Ammon's horn (tissue), 1 donor: ENCODE data around the gene ANO2.

Experiments
- DNase-seq: peaks from one replicate; pipeline ENCODE4 v3.0.0-alpha.2; 2016; ENCODE audit warnings: low spot score

The ANO2 gene

GRCh38 chr12:5817246-5817645, 127.8 kb downstream of the ANO2 start:
- DNase-seq = no peak

GRCh38 chr12:5809586-5809985, 135.5 kb downstream of the ANO2 start:
- no peak for DNase-seq

DNA sequence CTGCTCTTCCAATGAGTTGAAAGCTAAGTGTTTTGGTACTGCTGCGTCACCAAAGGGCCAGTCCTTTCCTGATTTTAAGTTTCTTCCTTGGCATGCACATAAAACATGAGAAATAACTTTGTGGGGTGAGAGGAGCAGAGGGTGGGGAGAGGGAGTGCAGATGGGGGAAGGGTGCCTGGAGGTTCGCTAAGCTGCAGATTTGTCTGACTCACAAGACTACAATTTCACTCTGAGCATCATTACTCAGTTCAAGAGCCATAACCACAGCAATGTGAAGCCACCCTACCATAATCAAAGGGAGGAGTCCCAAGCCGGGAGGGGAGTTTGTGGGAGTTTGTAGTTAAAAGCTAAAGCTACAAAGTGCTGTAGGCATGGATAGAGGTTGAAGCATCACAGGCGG, 136.1 kb downstream of the ANO2 start:
- DNase-seq = no peak

GRCh38 chr12:5807514-5808219, 137.4 kb downstream of the ANO2 start:
- no peak for DNase-seq

GRCh38 chr12:5807090-5807414, 138.0 kb downstream of the ANO2 start:
- DNase-seq = no peak

- DNase-seq = no peak
Observed at GRCh38 chr12:5806371-5807089, 138.5 kb downstream of the ANO2 start.

DNA sequence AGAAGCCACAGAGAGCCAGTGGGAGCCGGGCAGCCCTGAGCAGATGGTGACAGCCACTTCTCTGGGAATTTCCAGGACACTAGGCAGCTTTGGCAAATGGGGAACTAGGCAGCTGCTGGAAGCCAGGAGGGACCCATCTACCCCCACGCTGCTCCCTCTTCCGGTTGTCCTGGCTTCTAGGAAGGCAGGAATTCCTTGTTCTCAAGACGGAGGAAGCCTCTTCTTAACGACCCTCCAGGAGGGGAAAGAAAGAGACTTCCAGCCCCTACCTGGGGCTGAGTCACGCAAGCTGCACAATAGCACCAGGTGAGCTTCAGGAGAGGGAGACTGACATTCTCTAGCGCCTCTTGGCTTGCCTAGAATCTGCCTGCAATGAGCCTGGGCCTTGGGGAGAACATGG, 141.5 kb downstream of the ANO2 start:
- no peak for DNase-seq

- DNase-seq = no peak
Observed at GRCh38 chr12:5798242-5799015, 146.6 kb downstream of the ANO2 start.

DNA sequence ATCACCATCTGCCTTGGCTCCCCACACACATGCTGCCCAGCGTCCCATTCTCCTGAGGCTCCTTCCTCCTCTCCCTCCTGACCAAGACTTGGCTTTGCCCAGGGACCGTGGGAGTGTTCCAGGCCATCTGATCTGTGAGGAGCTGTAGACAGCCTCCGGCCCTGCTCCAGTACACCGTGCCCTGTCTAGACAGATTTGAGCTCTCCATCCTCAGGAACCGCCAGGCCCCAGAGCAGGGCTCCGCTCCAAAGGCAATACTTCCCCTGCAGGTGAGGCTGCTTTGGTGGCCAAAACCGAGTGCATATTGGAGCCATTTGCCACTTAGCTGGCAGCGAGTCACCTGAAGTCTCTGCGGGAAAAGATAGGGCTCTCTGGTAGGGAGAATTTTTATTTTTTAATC, 147.4 kb downstream of the ANO2 start:
- no peak for DNase-seq

DNA sequence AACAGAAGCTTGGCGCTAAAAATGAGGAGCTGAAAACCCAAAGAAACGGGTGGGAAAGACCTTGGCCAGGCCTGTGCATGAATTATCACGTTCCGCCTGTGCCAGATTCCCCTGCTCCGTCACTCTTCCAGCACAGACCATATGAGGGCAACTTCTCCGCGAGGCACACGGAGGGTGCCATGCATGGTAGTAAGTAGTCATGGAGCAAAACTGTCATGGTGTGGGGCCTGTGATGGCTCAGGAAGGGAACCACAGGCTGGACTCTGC, 148.2 kb downstream of the ANO2 start:
- no peak for DNase-seq

DNA sequence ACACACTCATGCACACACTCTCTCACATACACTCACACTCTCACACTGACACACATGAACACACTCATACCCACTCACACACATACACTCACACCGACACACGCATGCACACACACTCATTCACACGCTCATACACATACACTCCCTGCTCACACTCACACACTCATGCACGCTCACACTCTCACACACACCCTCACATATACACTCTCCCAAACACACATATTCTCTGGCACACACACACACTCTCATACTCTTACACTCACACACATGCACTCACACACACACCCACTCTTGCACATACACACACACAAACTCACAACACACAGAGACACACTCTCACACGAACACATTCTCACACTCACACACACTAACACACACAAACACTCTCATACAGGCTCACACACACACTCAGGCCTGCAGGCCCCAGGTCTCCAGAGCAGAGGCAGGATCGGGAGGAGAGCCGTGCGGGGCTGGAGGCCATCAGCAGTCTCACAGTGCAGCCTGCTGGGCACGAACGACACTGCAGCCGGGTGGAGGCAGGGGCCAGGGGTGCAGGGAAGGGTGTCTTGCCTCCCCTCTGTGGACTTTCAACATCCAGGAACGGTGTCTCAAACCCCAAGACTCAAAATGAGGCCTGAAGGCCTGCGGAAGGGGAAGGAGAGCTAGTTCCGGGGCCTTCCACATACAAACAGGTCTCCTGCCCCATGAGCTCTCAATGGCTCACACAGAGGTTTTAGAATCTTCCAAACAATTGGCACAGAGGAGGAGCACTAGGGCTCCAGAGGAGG, 148.7 kb downstream of the ANO2 start:
- DNase-seq = peak; percentile 22

- DNase-seq = no peak
Observed at GRCh38 chr12:5794156-5794555, 150.9 kb downstream of the ANO2 start.

- DNase-seq = no peak
Observed at GRCh38 chr12:5792343-5792742, 152.7 kb downstream of the ANO2 start.

DNA sequence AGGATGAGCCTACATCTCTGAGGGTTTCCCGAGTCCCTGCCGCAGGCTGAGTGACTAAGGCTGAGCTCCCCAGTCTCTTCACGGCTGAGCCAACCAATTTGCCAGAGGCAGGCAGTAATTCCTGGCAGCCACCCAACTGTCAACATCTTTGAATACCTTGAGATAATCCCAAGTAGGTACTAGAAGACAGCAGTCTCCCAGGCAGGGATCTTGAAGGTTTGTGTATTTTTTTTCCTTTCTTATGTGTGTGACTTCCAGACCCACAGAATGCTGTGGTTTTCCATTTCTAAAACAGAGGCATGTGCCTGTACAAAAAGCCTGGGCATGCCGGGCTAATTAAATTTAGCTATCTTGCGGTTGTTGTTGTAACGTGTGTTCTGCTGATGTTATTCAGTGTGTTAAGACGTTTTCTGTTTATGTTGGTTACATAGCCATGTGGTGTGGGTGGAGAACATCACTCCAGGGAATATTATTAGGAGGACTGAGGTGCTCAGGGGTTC, 155.5 kb downstream of the ANO2 start:
- DNase-seq = no peak

GRCh38 chr12:5787828-5788227, 157.2 kb downstream of the ANO2 start:
- no peak for DNase-seq

DNA sequence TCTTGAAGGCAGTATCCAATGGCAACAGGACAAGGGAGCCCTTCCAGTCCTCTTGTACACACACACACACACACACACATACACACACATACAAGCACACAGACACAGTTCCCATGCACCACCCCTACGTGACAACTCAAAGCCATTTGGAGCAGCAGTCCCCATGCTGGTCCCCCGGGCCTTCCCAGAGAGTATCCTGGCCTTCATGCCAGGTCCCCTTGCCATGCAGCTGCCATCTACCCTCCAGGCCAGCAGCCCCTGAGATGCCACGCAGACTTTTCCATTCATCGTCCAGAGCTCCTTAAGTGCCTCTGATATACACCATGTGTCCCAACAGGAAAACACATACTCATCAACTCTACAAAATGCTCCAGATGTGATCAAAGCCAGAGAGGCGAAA, 159.5 kb downstream of the ANO2 start:
- DNase-seq = no peak

GRCh38 chr12:5784462-5785130, 160.5 kb downstream of the ANO2 start:
- DNase-seq = no peak

DNA sequence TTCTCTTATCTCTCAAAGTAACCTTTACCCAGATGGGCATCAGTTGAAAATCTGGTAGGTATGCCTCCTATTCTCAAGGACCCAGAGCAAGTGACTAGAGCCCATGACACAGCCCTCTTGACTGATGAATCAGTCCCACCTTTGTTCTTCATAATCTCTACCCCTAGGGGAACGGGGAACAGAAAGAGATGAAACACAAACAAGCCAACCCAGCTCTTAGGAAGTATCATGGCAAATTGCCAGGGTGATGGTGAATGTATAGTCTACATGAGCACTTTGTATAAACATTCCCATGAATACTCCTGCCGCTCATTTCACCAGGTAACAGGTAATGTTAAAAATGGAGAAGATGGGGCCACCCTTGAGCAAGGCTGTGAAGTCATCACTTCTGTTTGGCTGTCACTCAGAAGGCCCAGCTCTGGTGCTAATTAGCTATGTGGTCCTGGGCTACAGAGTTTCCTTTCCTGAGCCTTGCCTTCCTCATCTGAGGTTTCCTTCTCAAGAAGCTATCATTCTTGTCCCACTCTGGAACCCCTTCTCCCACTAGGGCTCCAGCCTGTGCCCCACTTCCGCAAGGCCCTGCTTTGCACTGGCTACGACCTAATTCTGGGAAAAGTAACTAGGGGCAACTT, 161.7 kb downstream of the ANO2 start:
- no peak for DNase-seq

DNA sequence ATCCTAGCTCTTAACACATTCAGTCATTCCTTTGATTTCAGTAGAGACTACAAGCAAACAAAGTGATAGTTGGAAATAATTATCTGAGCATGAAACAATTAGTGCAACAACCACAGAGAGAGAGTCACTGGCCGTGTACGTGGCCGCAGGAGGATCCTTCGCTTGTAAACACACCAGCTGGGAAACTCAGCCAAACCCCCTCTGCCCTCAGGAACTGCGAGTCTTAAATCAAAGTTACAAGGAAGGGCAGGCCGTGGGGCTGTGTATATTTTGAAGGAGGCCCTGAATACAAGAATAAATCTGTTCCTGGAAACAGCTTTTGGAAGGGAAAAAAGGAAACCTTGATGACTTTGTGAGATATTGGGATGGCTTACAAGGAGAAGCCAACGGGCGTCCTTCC, 164.5 kb downstream of the ANO2 start:
- no peak for DNase-seq

DNA sequence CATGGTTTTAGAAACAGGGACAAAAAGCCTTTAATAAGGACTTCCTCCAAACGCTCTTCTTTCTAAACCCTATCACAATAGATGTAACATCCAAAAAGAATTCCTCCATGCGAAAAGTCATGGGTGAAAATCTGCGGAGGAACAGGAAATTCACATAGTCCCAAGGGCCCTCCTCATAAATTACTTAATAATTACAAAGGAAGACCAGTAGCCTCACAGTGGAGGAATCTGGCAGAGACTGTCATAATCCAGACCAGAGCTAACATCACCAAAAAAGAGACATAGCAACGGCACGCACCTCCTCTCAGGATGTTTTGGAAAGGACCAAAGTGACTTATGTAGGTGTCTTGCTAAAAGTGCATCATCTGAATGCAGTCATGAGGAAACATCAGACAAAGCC, 165.7 kb downstream of the ANO2 start:
- DNase-seq = no peak

DNA sequence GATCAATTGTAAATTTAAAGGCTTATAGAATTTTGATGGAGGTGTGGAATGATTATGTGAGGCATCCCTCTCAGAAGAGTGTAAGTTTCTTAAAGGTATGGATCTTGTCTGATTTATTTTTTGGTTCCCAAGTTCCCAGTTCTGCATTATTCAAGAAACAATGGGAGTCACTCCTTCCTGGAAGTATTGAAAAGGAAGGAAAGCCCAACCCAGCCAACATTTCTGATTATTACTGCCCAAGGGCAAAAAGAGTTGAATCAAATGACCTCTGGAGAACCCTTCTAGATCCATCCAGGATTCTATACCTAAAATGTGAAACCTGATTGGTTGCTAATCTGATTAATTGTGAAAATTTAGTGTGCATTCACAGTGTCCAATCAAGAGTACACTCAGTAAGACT, 166.2 kb downstream of the ANO2 start:
- no peak for DNase-seq
